H1 (cell line): Measurements from ENCODE around the gene TMEM117. TPM values are rescaled to one million over a fixed set of nuclear protein-coding genes. Genes with fewer than 3 reads are reported as not detected.

Source experiments
- EZH2 ChIP-seq: fragments of 200-600 bp; sonication (generic); IDR thresholded peaks from 2 replicates; pipeline ENCODE4 v1.7.1; 2012; ENCODE audit warnings: low read depth, mild to moderate bottlenecking, moderate library complexity, low read length, inconsistent platforms; ENCODE audit not compliant: severe bottlenecking
- POLR2AphosphoS5 ChIP-seq: IDR thresholded peaks from 2 replicates; pipeline ENCODE4 v1.6.1; 2011; ENCODE audit warnings: low read depth, low read length
- SIX5 ChIP-seq: IDR thresholded peaks from 2 replicates; pipeline ENCODE4 v1.6.1; 2011; ENCODE audit warnings: mild to moderate bottlenecking, low read depth, low read length
- SP2 ChIP-seq: IDR thresholded peaks from 2 replicates; pipeline ENCODE4 v1.6.1; 2012; ENCODE audit warnings: mild to moderate bottlenecking, low read length, inconsistent platforms
- TCF12 ChIP-seq: IDR thresholded peaks from 2 replicates; pipeline ENCODE4 v1.6.1; 2011; ENCODE audit warnings: low read depth, mild to moderate bottlenecking, low read length
- polyA plus RNA-seq, 7 experiments: library from polyadenylated mRNA; depleted of rRNA in 3 of 7; stranded (reverse) in 5 of 7; unstranded in 2 of 7; fragments of >200 nt in 5 of 7; fragments of 200-250 nt in 2 of 7; gene quantifications; 1 replicate in 5 of 7; 2 replicates in 1 of 7; 4 replicates in 1 of 7; pipeline versions ENCODE4 v1.2.1 to v1.2.3, GENCODE V29; 2011 to 2013; ENCODE audit warnings: missing spikeins in 2 of 7, mixed read lengths in 2 of 7
- total RNA-seq: library from RNA; stranded (reverse); fragmentation: NEBNext Ultra II Directional; extraction: Animal tissue kit (Norgen Biotek cat#: 25700); gene quantifications from 2 replicates; pipeline ENCODE4 v1.2.1, GENCODE V29; 2021
- TF ChIP-seq, protein P1 (sequence below): fragments of 300-600 bp; sonication (generic); IDR thresholded peaks from 2 replicates; pipeline ENCODE4 v1.7.1; 2012; ENCODE audit warnings: low read length, moderate library complexity, mild to moderate bottlenecking, inconsistent platforms; ENCODE audit not compliant: insufficient replicate concordance
- TF ChIP-seq, protein P2 (sequence below), 3 experiments: IDR thresholded peaks; 1 replicate in 2 of 3; 2 replicates in 1 of 3; pipeline versions ENCODE4 v1.5.1 to v1.6.1; 2011; ENCODE audit warnings: low read length in 3 of 3, mild to moderate bottlenecking in 3 of 3, inconsistent platforms in 2 of 3, low read depth in 1 of 3, moderate library complexity in 1 of 3; ENCODE audit not compliant: insufficient read depth in 1 of 3; ENCODE audit errors: control extremely low read depth in 1 of 3
- TF ChIP-seq, protein P3 (sequence below): IDR thresholded peaks from 2 replicates; pipeline ENCODE4 v1.6.1; 2011; ENCODE audit warnings: low read length, improper control_type of control experiment

TMEM117 gene
- total and polyA plus RNA-seq, 2 of the 8 experiments (the other 6 are each of a cell fraction or from before 2014, with no cell fraction given) = 0.80 to 1.4 TPM

DNA sequence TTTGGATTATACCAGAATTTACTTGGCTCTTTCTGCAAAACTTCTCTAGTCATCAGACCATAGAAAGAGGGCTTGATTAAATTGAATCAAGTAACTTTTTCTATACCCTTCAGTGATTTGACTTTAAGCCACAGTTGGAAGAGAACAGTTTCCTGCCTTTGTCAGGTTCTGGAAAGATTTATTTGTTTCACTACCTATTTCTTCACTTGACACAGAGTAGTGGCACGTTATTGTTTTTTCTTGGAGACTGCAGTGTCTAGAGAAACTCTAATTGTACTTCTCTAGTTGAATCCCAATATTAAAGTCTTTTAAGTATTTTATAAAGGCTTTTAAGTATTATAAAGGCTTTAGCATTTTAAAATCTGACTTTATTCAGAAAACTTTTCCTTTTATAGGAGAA is 138.1 kb downstream of the TMEM117 start (continued):
- TF ChIP-seq, protein P1, sequence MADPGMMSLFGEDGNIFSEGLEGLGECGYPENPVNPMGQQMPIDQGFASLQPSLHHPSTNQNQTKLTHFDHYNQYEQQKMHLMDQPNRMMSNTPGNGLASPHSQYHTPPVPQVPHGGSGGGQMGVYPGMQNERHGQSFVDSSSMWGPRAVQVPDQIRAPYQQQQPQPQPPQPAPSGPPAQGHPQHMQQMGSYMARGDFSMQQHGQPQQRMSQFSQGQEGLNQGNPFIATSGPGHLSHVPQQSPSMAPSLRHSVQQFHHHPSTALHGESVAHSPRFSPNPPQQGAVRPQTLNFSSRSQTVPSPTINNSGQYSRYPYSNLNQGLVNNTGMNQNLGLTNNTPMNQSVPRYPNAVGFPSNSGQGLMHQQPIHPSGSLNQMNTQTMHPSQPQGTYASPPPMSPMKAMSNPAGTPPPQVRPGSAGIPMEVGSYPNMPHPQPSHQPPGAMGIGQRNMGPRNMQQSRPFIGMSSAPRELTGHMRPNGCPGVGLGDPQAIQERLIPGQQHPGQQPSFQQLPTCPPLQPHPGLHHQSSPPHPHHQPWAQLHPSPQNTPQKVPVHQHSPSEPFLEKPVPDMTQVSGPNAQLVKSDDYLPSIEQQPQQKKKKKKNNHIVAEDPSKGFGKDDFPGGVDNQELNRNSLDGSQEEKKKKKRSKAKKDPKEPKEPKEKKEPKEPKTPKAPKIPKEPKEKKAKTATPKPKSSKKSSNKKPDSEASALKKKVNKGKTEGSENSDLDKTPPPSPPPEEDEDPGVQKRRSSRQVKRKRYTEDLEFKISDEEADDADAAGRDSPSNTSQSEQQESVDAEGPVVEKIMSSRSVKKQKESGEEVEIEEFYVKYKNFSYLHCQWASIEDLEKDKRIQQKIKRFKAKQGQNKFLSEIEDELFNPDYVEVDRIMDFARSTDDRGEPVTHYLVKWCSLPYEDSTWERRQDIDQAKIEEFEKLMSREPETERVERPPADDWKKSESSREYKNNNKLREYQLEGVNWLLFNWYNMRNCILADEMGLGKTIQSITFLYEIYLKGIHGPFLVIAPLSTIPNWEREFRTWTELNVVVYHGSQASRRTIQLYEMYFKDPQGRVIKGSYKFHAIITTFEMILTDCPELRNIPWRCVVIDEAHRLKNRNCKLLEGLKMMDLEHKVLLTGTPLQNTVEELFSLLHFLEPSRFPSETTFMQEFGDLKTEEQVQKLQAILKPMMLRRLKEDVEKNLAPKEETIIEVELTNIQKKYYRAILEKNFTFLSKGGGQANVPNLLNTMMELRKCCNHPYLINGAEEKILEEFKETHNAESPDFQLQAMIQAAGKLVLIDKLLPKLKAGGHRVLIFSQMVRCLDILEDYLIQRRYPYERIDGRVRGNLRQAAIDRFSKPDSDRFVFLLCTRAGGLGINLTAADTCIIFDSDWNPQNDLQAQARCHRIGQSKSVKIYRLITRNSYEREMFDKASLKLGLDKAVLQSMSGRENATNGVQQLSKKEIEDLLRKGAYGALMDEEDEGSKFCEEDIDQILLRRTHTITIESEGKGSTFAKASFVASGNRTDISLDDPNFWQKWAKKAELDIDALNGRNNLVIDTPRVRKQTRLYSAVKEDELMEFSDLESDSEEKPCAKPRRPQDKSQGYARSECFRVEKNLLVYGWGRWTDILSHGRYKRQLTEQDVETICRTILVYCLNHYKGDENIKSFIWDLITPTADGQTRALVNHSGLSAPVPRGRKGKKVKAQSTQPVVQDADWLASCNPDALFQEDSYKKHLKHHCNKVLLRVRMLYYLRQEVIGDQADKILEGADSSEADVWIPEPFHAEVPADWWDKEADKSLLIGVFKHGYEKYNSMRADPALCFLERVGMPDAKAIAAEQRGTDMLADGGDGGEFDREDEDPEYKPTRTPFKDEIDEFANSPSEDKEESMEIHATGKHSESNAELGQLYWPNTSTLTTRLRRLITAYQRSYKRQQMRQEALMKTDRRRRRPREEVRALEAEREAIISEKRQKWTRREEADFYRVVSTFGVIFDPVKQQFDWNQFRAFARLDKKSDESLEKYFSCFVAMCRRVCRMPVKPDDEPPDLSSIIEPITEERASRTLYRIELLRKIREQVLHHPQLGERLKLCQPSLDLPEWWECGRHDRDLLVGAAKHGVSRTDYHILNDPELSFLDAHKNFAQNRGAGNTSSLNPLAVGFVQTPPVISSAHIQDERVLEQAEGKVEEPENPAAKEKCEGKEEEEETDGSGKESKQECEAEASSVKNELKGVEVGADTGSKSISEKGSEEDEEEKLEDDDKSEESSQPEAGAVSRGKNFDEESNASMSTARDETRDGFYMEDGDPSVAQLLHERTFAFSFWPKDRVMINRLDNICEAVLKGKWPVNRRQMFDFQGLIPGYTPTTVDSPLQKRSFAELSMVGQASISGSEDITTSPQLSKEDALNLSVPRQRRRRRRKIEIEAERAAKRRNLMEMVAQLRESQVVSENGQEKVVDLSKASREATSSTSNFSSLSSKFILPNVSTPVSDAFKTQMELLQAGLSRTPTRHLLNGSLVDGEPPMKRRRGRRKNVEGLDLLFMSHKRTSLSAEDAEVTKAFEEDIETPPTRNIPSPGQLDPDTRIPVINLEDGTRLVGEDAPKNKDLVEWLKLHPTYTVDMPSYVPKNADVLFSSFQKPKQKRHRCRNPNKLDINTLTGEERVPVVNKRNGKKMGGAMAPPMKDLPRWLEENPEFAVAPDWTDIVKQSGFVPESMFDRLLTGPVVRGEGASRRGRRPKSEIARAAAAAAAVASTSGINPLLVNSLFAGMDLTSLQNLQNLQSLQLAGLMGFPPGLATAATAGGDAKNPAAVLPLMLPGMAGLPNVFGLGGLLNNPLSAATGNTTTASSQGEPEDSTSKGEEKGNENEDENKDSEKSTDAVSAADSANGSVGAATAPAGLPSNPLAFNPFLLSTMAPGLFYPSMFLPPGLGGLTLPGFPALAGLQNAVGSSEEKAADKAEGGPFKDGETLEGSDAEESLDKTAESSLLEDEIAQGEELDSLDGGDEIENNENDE = no peak
- TF ChIP-seq, protein P2, sequence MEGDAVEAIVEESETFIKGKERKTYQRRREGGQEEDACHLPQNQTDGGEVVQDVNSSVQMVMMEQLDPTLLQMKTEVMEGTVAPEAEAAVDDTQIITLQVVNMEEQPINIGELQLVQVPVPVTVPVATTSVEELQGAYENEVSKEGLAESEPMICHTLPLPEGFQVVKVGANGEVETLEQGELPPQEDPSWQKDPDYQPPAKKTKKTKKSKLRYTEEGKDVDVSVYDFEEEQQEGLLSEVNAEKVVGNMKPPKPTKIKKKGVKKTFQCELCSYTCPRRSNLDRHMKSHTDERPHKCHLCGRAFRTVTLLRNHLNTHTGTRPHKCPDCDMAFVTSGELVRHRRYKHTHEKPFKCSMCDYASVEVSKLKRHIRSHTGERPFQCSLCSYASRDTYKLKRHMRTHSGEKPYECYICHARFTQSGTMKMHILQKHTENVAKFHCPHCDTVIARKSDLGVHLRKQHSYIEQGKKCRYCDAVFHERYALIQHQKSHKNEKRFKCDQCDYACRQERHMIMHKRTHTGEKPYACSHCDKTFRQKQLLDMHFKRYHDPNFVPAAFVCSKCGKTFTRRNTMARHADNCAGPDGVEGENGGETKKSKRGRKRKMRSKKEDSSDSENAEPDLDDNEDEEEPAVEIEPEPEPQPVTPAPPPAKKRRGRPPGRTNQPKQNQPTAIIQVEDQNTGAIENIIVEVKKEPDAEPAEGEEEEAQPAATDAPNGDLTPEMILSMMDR (IDR thresholded peaks at IDR 0.05; ENCODE audit: control extremely low read depth in 1 of 3, insufficient read depth in 1 of 3, low read depth in 1 of 3, low read length in 3 of 3) = no peak
- TF ChIP-seq TCF12 (no peak), SP2 (no peak), SIX5 (no peak), POLR2AphosphoS5 (no peak), EZH2 (no peak)
- TF ChIP-seq, protein P3, sequence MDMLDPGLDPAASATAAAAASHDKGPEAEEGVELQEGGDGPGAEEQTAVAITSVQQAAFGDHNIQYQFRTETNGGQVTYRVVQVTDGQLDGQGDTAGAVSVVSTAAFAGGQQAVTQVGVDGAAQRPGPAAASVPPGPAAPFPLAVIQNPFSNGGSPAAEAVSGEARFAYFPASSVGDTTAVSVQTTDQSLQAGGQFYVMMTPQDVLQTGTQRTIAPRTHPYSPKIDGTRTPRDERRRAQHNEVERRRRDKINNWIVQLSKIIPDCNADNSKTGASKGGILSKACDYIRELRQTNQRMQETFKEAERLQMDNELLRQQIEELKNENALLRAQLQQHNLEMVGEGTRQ = no peak
